ENCODE data around the gene MAML1.

Gene MAML1

DNA sequence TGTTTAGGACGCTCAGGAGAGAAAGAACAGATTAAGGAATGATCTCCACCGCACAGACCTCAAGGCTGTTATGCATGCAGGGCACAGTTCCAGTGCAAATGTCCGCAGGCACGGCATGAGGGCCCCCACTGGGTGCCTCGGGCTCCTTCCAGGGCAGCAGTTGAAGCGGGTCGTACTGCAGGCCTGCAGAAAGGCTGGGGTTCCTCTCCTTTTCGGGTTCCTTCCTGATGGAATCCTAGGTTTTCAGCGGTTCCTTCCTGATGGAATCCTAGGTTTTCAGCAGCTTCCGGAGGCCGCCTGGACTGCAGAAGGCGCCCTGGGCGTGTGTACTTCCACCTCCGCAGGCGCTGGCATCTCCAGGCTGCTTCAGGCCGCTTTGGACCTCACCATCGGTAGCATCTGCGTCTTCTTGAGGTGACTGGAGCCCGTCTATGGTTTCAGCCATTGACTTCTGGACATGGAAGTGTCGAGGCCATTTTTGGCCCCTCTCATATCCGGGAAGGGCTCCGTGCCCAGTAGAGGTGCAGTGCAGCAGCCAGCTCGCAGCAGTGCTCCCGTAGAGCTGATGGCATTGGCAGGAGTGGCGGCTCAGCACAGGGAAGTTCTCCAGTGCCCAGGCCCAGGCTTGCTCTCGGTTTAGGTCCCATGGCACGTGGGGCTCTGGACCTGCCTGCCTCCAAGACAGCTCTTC lies 79.7 kb downstream of the MAML1 start:
- TF ChIP-seq, protein P1, sequence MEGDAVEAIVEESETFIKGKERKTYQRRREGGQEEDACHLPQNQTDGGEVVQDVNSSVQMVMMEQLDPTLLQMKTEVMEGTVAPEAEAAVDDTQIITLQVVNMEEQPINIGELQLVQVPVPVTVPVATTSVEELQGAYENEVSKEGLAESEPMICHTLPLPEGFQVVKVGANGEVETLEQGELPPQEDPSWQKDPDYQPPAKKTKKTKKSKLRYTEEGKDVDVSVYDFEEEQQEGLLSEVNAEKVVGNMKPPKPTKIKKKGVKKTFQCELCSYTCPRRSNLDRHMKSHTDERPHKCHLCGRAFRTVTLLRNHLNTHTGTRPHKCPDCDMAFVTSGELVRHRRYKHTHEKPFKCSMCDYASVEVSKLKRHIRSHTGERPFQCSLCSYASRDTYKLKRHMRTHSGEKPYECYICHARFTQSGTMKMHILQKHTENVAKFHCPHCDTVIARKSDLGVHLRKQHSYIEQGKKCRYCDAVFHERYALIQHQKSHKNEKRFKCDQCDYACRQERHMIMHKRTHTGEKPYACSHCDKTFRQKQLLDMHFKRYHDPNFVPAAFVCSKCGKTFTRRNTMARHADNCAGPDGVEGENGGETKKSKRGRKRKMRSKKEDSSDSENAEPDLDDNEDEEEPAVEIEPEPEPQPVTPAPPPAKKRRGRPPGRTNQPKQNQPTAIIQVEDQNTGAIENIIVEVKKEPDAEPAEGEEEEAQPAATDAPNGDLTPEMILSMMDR (IDR thresholded peaks at IDR 0.05), result no peak

DNA sequence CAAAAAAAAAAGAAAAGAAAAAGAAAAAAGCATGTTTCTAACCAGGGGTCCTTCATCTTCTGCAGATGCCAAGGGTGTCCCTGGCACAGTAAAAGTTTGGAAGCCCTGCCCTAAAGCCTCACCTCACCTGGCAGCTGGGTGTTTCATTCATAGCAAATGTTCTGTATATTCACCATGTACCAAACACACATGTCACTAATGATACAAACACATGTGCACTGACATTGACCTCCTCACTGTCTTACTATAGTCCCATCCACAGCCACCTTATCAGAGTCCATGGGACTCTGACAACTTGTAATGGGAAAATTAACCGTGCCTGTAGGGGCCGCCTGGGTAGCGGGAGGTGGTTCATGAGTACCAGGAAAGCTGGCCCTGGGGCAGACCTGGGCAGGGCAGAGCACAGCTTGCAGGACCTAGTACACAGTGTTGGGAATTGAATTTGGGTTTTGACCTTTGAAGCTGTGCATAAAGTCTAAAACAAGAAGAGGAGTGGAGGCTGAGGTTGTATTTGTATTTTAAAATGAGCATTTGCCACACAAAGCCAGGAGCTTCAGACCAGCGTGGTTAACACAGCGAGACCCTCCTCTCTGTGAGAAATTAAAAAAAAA lies 80.5 kb downstream of the MAML1 start:
- TF ChIP-seq, protein P1 (IDR thresholded peaks at IDR 0.05), result no peak

DNA sequence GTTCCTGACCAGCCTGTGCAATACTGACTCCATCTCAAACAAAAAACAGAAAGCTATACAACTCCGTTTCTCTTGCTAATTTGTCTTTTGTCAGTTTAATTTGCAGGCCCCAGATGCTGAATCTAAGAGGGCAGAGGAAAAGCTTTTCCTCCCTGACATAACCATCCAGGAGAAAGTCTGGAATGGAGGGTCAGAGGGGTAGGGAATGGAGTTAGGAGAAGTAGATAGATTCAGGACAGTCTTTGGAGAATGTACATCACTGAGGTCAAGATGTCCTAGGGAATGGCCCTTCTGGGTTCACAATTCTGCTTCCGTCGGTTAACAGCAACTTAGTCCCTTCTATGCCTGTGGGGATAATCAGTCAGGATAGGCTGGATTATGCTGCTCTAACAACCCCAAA lies 81.5 kb downstream of the MAML1 start:
- TF ChIP-seq, protein P1 (IDR thresholded peaks at IDR 0.05), result no peak

DNA sequence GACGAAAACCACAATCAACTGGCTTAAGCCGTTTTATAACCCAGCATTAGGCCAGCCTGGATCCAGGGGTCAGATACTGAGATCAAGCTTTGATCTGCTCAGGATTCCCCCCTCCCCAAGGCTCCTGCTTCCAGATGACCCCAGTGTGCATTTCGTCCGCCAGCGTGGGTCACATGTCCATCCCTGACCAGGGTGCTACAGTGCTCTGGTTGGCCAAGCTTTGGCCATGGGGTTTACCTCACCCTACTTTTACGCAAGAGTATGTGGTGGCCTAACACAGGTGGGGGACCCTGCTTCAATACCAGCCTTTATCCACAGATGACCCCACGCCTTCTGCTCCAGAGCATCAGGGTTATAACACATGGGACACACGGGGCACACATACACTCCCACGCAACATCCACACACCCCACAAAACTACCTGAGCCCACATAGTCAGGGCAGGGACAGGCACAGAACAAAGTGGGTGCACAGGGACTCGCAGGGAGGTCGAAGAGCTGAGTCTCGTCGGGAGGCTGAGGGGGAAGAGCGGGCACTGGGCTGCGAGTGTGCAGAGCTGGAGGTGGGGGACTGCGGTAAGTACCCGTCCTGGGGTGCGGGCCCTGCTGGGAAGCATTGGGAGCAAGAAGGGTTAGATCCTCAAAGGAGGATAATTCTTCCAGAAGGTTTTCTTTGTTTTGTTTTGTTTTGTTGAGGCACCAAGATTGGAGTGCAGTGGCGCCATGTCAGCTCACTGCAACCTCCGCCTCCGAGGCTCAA lies 83.0 kb downstream of the MAML1 start:
- TF ChIP-seq, protein P1 (IDR thresholded peaks at IDR 0.05), result no peak

DNA sequence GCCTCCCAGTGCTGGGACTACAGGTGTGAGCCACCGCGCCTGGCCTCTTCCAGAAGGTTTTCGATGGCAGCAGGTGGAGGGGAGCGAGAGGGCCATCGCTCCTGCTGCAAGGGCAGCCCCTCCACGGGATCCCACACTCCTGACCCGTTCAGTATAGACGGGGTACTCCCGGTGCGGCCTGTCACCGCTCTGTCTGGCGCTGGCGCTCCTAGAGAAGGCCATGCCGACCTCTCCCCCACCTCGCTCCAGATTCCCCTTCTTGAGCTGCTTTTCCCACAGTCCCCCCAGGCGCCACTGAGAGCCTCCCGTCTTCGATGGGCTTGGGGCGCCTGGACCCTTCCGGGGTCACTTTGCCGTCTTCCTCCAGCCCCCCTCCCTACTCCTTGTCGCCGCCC lies 83.8 kb downstream of the MAML1 start:
- TF ChIP-seq, protein P1 (IDR thresholded peaks at IDR 0.05), result no peak

DNA sequence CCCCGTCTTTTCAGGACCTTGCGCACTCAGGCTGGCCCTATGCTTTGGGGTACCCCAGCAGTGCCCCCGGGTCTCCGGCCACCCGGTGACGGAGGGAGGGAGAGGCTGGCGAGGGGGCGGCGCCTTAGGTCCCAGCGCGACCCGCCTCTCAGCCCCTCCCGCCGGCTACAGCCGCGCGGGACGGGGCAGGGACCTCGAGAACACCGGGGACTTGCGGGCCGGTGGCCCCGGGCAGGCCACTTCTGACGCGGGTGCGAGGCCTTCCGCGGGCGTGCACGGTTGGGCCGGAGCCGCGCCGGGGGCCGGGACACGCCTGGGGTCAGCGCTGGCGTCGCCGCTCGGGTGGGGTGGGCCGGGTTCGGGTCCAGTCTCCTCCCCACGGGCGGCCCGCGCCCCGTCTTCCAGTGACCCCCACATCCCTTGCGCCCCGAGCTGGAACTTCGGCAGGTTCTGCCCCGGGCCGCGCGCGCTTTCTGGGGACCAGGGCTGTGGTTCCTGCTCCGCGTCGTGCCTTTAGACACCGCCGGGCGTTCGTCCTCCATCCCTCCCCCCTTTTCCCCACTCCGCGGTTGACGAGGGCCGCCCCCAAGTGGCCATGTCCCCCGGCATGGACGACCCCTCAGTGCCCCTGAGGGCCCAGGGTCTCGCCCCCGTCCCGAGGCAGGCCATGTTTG lies 84.3 kb downstream of the MAML1 start:
- TF ChIP-seq, protein P1 (IDR thresholded peaks at IDR 0.05), result no peak

DNA sequence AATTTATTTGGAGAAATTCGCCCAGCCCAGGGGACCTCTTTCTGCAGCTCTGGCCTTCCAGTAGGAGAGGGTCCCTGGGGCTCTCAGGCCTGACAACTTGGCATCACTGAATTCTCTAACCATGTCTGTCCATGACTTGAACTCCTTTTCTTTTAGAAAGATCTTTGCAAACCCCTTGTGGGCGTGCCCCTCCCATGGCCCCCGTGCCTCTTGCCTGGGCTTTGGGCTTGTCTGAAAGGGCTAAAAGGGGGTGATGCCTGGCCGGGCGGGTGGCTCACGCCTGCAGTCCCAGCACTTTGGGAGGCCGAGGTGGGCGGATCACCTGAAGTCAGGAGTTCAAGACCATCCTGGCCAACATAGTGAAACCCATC lies 84.8 kb downstream of the MAML1 start:
- TF ChIP-seq, protein P1 (IDR thresholded peaks at IDR 0.05), result no peak
